CD14-positive monocyte (primary cell): ENCODE data around the gene IER2. TPM values are rescaled to one million over a fixed set of nuclear protein-coding genes. Genes with fewer than 3 reads are reported as not detected.

Experiments
- DNase-seq, 3 donors: peaks; one replicate each; pipeline ENCODE4 v3.0.0-alpha.2; 2011 to 2022
- H2AFZ ChIP-seq: 2 replicates; pipeline ENCODE4 v1.6.0; 2012; ENCODE audit warnings: mild to moderate bottlenecking, low read depth, low read length, inconsistent platforms; ENCODE audit not compliant: insufficient read depth, poor library complexity, severe bottlenecking
- H3K27ac ChIP-seq, 2 donors: 1 replicate in 1 of 2; 2 replicates in 1 of 2; pipeline ENCODE4 v1.5.1; 2012 to 2013; ENCODE audit warnings: low read length in 2 of 2, control low read depth in 1 of 2, inconsistent platforms in 1 of 2, low read depth in 1 of 2, mild to moderate bottlenecking in 1 of 2
- H3K27me3 ChIP-seq, 2 donors: one replicate each; pipeline versions ENCODE4 v1.6.0 to v1.6.1; 2011 to 2013; ENCODE audit warnings: low read length in 2 of 2; ENCODE audit not compliant: control insufficient read depth in 2 of 2, insufficient read depth in 2 of 2
- H3K36me3 ChIP-seq, 2 donors: replicated peaks in 1 of 2; 1 replicate in 1 of 2; 2 replicates in 1 of 2; pipeline versions ENCODE4 v1.5.1 to v1.6.1; 2012 to 2013; ENCODE audit warnings: low read length in 2 of 2, control low read depth in 1 of 2, inconsistent platforms in 1 of 2, mild to moderate bottlenecking in 1 of 2; ENCODE audit not compliant: insufficient read depth in 2 of 2, control insufficient read depth in 1 of 2
- H3K4me1 ChIP-seq, 2 donors: 1 replicate in 1 of 2; 2 replicates in 1 of 2; pipeline versions ENCODE4 v1.5.1 to v1.6.1; 2012 to 2013; ENCODE audit warnings: low read length in 2 of 2, control low read depth in 1 of 2, inconsistent platforms in 1 of 2, mild to moderate bottlenecking in 1 of 2, moderate library complexity in 1 of 2; ENCODE audit not compliant: insufficient read depth in 2 of 2, control insufficient read depth in 1 of 2
- H3K4me2 ChIP-seq: replicated peaks from 2 replicates; pipeline ENCODE3; 2012; ENCODE audit warnings: low read length, moderate library complexity, mild to moderate bottlenecking; ENCODE audit not compliant: poor library complexity, severe bottlenecking; ENCODE audit errors: extremely low read depth
- H3K4me3 ChIP-seq, 3 experiments: fragments of 200-600 bp in 1 of 3; sonication (generic) in 1 of 3; replicated peaks in 1 of 3; 1 replicate in 2 of 3; 2 replicates in 1 of 3; pipeline ENCODE4 v1.5.1; 2011 to 2013; ENCODE audit warnings: low read length in 3 of 3, mild to moderate bottlenecking in 3 of 3, control low read depth in 2 of 3, low read depth in 2 of 3, inconsistent platforms in 1 of 3, moderate library complexity in 1 of 3
- H3K79me2 ChIP-seq: 2 replicates; pipeline ENCODE4 v1.6.0; 2012; ENCODE audit warnings: mild to moderate bottlenecking, control low read depth, inconsistent platforms, low read length, moderate library complexity; ENCODE audit not compliant: insufficient read depth
- H3K9ac ChIP-seq: 2 replicates; pipeline ENCODE4 v1.6.0; 2017; ENCODE audit warnings: low read length, mild to moderate bottlenecking; ENCODE audit not compliant: insufficient read depth, poor library complexity, severe bottlenecking
- H3K9me3 ChIP-seq, 2 donors: replicated peaks in 1 of 2; 1 replicate in 1 of 2; 2 replicates in 1 of 2; pipeline versions ENCODE4 v1.5.1 to v1.6.1; 2012 to 2013; ENCODE audit warnings: low read length in 2 of 2, control low read depth in 1 of 2; ENCODE audit not compliant: control insufficient read depth in 1 of 2, insufficient read depth in 1 of 2
- H4K20me1 ChIP-seq: 2 replicates; pipeline ENCODE4 v1.6.0; 2012; ENCODE audit warnings: mild to moderate bottlenecking, low read length, control low read depth, moderate library complexity; ENCODE audit not compliant: insufficient read depth
- H3K27ac Mint-ChIP-seq, 7 donors: one replicate each; pipeline ENCODE4 v1.8.0; 2020; ENCODE audit warnings: mild to moderate bottlenecking in 7 of 7, mixed read lengths in 7 of 7, moderate library complexity in 6 of 7, inconsistent platforms in 2 of 7
- H3K27me3 Mint-ChIP-seq, 3 donors: one replicate each; pipeline ENCODE4 v1.8.0; 2021 to 2022; ENCODE audit warnings: low read depth in 3 of 3, mild to moderate bottlenecking in 3 of 3, mixed read lengths in 3 of 3, moderate library complexity in 3 of 3, inconsistent platforms in 1 of 3
- H3K36me3 Mint-ChIP-seq, 2 donors: one replicate each; pipeline ENCODE4 v1.8.0; 2020; ENCODE audit warnings: mixed read lengths in 2 of 2, inconsistent platforms in 1 of 2, mild to moderate bottlenecking in 1 of 2
- H3K4me1 Mint-ChIP-seq: one replicate; pipeline ENCODE4 v1.8.0; 2020; ENCODE audit warnings: mild to moderate bottlenecking, mixed read lengths
- H3K4me3 Mint-ChIP-seq, 2 donors: one replicate each; pipeline ENCODE4 v1.8.0; 2020; ENCODE audit warnings: mild to moderate bottlenecking in 2 of 2, mixed read lengths in 2 of 2, moderate library complexity in 1 of 2
- H3K9me3 Mint-ChIP-seq, 7 donors: one replicate each; pipeline ENCODE4 v1.8.0; 2020 to 2022; ENCODE audit warnings: mixed read lengths in 7 of 7, mild to moderate bottlenecking in 6 of 7, moderate library complexity in 6 of 7, inconsistent platforms in 2 of 7
- CTCF ChIP-seq: fragments of 200-600 bp; IDR thresholded peaks from one replicate; pipeline ENCODE4 v1.8.0; 2022; ENCODE audit warnings: antibody characterized with exemption, mild to moderate bottlenecking
- WGBS: methylation state at CpG from one replicate; pipeline ENCODE4 v1.1.5; 2013; ENCODE audit warnings: missing lambda C conversion rate; ENCODE audit not compliant: insufficient coverage; 5-methylcytosine and 5-hydroxymethylcytosine counted together
- intact Hi-C, 2 donors: fragments of 100-400 bp; cut with micrococcal nuclease; formaldehyde crosslinking; loops; one replicate each; pipeline versions ENCODE4 v1.15.0 to v1.15.1; 2023
- polyA plus RNA-seq, 3 donors: library from polyadenylated mRNA; depleted of rRNA in 1 of 3; unstranded in 2 of 3; stranded (reverse) in 1 of 3; fragments of 300-500 nt in 2 of 3; fragments of >200 nt in 1 of 3; fragmentation: Illumina TruSeq in 2 of 3; gene quantifications; 1 replicate in 2 of 3; 2 replicates in 1 of 3; pipeline ENCODE4 v1.2.3, GENCODE V29; 2012 to 2021

Gene IER2
- polyA plus RNA-seq, 3 donors, result 355 to 804 (median 601) TPM

- H3K79me2 ChIP-seq, result peaks cover 84% of the 10 kb centered on the region
- TF ChIP-seq CTCF, result no peak
- Mint-ChIP-seq H3K36me3 (peaks cover 17 to 39% of the 10 kb centered on the region in 2 donors), H3K27me3 (no peaks in the 10 kb centered on the region), H3K4me3 (no peak overlapping the region), H3K4me1 (peaks cover 19% of the 10 kb centered on the region), H3K27ac (peak overlapping the region in 3 of 7 donors; percentile 5 to 70 (median 58)), H3K9me3 (peaks cover 0 to 1% (median 0%) of the 10 kb centered on the region in 7 donors)
- no peak overlapping the region for H2AFZ ChIP-seq
- WGBS, result 100% methylated on average over 2 of the region's 3 CpGs
- no peak overlapping the region for H3K4me3 ChIP-seq
- DNase-seq, result no peak
- H3K9me3 ChIP-seq, result no peaks in the 10 kb centered on the region
- no peaks in the 10 kb centered on the region for H3K4me1 ChIP-seq
- intact Hi-C loops, result no loop called here
- no peak overlapping the region for H3K9ac ChIP-seq
- peaks cover 75% of the 10 kb centered on the region for H4K20me1 ChIP-seq
- peaks cover 15 to 38% of the 10 kb centered on the region in 2 donors for H3K36me3 ChIP-seq
- H3K27me3 ChIP-seq, result no peaks in the 10 kb centered on the region
- peak overlapping the region in 1 of 2 donors; percentile 12 for H3K27ac ChIP-seq
- no peak overlapping the region for H3K4me2 ChIP-seq
Observed at GRCh38 chr19:13130886-13131490, 19.2 kb upstream of the IER2 start.

GRCh38 chr19:13132471-13133180 is 17.6 kb upstream of the IER2 start:
- peaks cover 69% of the 10 kb centered on the region for H3K79me2 ChIP-seq
- H3K27ac Mint-ChIP-seq, result peak overlapping the region in 3 of 7 donors; percentile 21 to 33 (median 32)
- H3K27me3 ChIP-seq, result no peaks in the 10 kb centered on the region
- H3K4me2 ChIP-seq, result no peak overlapping the region
- no peak overlapping the region for H3K4me3 Mint-ChIP-seq
- no peak overlapping the region for H3K4me3 ChIP-seq
- no peak for DNase-seq
- no peak for TF ChIP-seq CTCF
- peaks cover 28 to 46% of the 10 kb centered on the region in 2 donors for H3K36me3 ChIP-seq
- H3K9me3 ChIP-seq, result no peaks in the 10 kb centered on the region
- no peak overlapping the region for H2AFZ ChIP-seq
- no peak overlapping the region for H3K9ac ChIP-seq
- no peaks in the 10 kb centered on the region for H3K27me3 Mint-ChIP-seq
- peak overlapping the region in 1 of 2 donors; percentile 45 for H3K27ac ChIP-seq
- WGBS, result 51% methylated on average over 5 of the region's 8 CpGs
- no peaks in the 10 kb centered on the region for H3K4me1 ChIP-seq
- H4K20me1 ChIP-seq, result peaks cover 70% of the 10 kb centered on the region
- peaks cover 23 to 52% of the 10 kb centered on the region in 2 donors for H3K36me3 Mint-ChIP-seq
- intact Hi-C loops, result no loop called here
- peaks cover 19% of the 10 kb centered on the region for H3K4me1 Mint-ChIP-seq
- H3K9me3 Mint-ChIP-seq, result peaks cover 0 to 2% (median 0%) of the 10 kb centered on the region in 7 donors
